Esophagus squamous epithelium (tissue), 4 donors: ENCODE measurements around the gene TMEM236.

Experiments
- CTCF ChIP-seq, 6 experiments: fragments of 450-650 bp in 4 of 6; fragments of 200-600 bp in 2 of 6; sonication (generic) in 2 of 6; IDR thresholded peaks; one replicate each; pipeline ENCODE4 v1.5.1; 2016 to 2019; ENCODE audit warnings: antibody characterized with exemption in 6 of 6, mild to moderate bottlenecking in 4 of 6, moderate library complexity in 4 of 6
- POLR2A ChIP-seq, 4 donors: fragments of 450-650 bp; IDR thresholded peaks; one replicate each; pipeline ENCODE4 v1.6.1; 2017; ENCODE audit warnings: antibody characterized with exemption in 4 of 4, mild to moderate bottlenecking in 4 of 4, moderate library complexity in 3 of 4

GRCh38 chr10:17848646-17849045 lies 96.6 kb downstream of the TMEM236 start:
- no peak for TF ChIP-seq CTCF (IDR thresholded peaks at IDR 0.05)
- no peak for TF ChIP-seq POLR2A (IDR thresholded peaks at IDR 0.05)
